Posterior vena cava (tissue), 2 donors: ENCODE measurements around the gene OR9Q1. TPM values are rescaled to one million over a fixed set of nuclear protein-coding genes. Genes with fewer than 3 reads are reported as not detected.

Experiments used
- DNase-seq: peaks from one replicate; pipeline ENCODE4 v3.0.0-alpha.2; 2020; ENCODE audit warnings: low spot score
- intact Hi-C, 2 donors: fragments of 100-400 bp; cut with DNase I; formaldehyde crosslinking; loops; one replicate each; pipeline versions ENCODE4 v1.14.1 to v1.14.2; 2022 to 2023
- total RNA-seq, 2 donors: library from RNA; stranded (reverse); fragmentation: NEBNext Ultra II Directional; extraction: Animal tissue kit (Norgen Biotek cat#: 25700); gene quantifications; one replicate each; pipeline ENCODE4 v1.2.1, GENCODE V29; 2021
- donor health status: DM: yes; HTN: yes; CAD: no.
- donor health status: DM: yes; HTN: yes; CAD: no.

Gene OR9Q1
- total RNA-seq, 2 donors from 2014 or later, result not detected

DNA sequence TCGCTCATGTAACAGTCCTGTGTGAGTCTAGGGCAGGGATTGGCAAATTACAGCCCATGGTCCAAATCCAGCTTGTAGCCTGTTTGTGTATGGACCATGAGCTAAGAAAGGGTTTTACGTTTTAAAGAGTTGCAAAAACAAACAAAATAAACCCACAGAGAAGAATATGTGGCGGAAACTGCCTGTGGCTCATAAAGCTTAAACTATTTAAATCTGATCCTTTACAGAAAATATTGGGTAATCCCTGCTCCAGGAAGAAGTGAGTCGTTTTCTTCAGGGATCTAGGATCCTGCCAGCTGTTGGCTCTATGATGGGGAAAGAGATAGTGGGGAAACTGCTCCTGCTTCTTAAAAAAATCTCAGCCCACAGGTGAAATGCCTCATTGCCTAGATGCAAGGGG, 3.7 kb downstream of the OR9Q1 start:
- intact Hi-C loops, result loop anchor here in 1 of 2 donors (5.0 kb wide), 1 partner anchor 35 kb away; no protein-coding TSS in a partner anchor
- no peak for DNase-seq

GRCh38 chr11:58028687-58029411, 5.2 kb downstream of the OR9Q1 start:
- DNase-seq, result peak; percentile 86
- intact Hi-C loops, result loop anchor here in 1 of 2 donors (5.0 kb wide), 1 partner anchor 33 kb away; no protein-coding TSS in a partner anchor

DNA sequence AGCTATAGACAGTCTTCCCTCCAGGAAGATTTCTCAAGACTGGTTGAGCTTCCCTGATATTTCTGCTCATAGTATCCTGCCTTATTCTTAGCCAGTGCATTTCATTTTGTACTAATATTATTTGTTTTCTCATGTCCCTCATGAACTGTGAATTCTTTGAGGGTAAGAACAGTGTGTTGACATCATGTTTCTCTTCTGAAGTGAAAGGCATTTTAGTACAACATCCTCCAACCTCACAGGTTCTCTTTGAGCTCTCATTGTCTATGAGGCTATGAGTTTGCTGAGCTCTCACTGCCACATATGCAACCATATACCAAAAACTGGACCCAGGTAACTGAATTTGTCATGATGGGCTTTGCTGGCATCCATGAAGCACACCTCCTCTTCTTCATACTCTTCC, 7.0 kb downstream of the OR9Q1 start, which contains the start of gene OR6Q1:
Gene OR6Q1 (plus strand): TSS at position 301 of the 400 bp plus-strand sequence. CDS start 0 bp downstream, at position 301.
- no peak for DNase-seq
- intact Hi-C loops, result no loop called here

GRCh38 chr11:58034471-58034870, 10.8 kb downstream of the OR9Q1 start:
- no peak for DNase-seq
- intact Hi-C loops, result no loop called here

DNA sequence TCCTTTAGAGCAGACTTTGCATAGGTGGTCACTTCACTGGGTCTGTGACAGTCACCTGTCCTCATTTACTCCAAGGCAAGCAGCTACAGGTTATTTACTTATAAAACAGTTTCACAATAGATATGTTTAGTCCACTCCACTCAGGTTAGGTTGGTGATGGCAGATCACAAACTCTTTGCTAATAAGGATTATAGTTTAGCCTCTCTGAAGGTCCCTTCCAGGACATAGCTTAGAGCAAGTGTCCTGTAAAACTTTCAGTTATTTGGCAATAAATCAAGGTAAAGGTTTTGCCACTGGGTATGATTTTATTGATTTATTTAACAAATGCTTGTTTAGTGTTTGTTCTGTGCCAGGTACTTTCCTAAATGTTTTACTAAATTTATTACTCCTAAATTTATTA, 15.9 kb downstream of the OR9Q1 start:
- DNase-seq, result no peak
- intact Hi-C loops, result no loop called here

DNA sequence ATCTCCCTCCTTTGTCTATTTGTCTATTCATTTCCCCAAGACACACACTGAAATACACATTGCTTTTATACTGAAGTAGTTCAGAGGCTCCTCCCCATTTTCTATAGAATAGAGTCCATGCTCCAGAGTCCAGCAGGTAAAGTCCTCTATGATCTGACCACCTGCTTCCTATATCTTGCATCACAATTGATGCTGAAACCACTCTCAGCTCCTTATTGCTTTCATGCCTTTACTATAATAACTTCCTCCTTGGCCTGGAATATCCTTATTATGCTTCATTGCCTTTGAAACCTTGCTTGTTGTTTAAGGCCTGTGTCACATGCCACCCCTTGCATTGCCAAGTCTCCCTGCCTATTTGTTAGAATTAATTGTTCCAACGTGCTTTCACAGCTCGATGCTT, 19.7 kb downstream of the OR9Q1 start:
- intact Hi-C loops, result no loop called here

GRCh38 chr11:58046231-58046630, 22.6 kb downstream of the OR9Q1 start:
- intact Hi-C loops, result no loop called here
- no peak for DNase-seq

More for the DNA sequence above, 19.7 kb downstream of the OR9Q1 start:
- no peak for DNase-seq

- no peak for DNase-seq
- intact Hi-C loops, result no loop called here
These were observed 24.1 kb downstream of the OR9Q1 start for GRCh38 chr11:58047818-58048217.

DNA sequence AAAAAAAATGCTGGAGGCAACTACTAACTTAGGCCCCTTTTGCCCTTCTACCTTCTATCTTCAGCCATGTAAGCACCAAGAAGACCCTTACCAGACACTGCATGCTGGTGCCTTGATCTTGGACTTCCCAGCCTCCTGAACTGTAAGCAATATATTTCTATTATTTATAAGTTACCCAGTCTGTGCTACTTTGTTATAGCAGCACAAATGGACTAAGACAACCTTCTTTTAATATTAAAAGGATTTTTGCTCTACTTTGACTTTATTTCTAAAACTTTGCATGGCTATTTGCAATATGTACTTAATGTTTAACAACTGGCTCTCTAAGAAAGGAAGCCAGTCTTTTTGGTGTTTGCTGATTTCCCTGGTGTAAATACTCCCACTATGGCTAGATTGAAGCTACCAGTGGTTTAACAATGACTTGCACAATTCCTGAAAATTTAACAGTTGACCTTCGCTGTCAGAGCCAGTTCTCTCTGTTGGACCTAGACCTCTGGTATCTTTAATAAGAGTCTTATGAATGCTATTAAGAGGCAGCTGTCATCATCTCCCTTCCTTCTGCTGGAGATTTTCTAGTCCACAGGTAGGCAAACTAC, 32.2 kb downstream of the OR9Q1 start:
- DNase-seq, result no peak
- intact Hi-C loops, result no loop called here

- intact Hi-C loops, result no loop called here
- no peak for DNase-seq
These were observed 33.8 kb downstream of the OR9Q1 start for GRCh38 chr11:58057481-58057880.

GRCh38 chr11:58058276-58059006, 34.8 kb downstream of the OR9Q1 start:
- no peak for DNase-seq
- intact Hi-C loops, result no loop called here

- no peak for DNase-seq
- intact Hi-C loops, result no loop called here
These were observed 35.3 kb downstream of the OR9Q1 start for GRCh38 chr11:58059007-58059350.

DNA sequence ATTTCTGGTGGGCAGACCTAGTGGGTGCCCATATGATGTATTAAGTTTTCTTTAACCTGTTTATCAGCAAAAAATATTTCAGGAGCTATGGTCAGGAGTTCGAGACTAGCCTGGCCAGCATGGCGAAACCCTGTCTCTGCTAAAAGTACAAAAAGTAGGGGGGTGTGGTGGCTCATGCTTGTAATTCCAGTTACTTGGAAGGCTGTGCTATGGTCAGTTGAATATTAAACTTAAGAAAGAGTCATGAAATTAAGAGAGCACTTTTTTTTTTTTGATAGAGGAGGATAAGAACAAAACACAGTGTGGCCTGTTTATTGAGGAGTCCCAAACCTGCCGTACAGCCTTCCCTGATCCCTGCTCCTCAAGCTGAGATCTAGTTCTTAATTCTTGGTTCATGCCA, 36.9 kb downstream of the OR9Q1 start:
- intact Hi-C loops, result loop anchor here in 1 of 2 donors (5.0 kb wide), 1 partner anchor 33 kb away; no protein-coding TSS in a partner anchor
- DNase-seq, result no peak

GRCh38 chr11:58060939-58061672, 37.4 kb downstream of the OR9Q1 start:
- DNase-seq, result no peak
- intact Hi-C loops, result loop anchor here in 1 of 2 donors (5.0 kb wide), 1 partner anchor 34 kb away; no protein-coding TSS in a partner anchor

DNA sequence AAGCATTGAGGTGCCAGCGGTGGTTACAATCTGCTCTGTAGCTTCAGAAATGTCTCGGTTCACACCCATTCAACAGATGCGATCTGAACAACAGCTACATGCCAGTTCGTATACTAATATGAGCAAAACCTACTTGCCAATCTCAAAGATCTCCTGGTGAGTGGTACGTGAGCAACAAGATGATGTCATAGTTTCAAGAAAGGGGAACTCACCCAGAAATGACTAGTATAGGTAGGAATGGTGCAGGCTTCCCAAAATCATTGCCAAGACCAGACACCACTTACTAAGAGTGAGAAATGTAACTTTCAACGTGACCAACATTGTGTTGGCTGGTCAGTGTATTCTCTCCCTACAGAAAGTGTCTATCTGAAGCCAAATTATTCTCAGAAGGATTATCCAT, 38.1 kb downstream of the OR9Q1 start:
- intact Hi-C loops, result loop anchor here in 1 of 2 donors (5.0 kb wide), 1 partner anchor 35 kb away; no protein-coding TSS in a partner anchor
- DNase-seq, result no peak

GRCh38 chr11:58067685-58068084, 44.0 kb downstream of the OR9Q1 start:
- intact Hi-C loops, result no loop called here
- DNase-seq, result no peak

DNA sequence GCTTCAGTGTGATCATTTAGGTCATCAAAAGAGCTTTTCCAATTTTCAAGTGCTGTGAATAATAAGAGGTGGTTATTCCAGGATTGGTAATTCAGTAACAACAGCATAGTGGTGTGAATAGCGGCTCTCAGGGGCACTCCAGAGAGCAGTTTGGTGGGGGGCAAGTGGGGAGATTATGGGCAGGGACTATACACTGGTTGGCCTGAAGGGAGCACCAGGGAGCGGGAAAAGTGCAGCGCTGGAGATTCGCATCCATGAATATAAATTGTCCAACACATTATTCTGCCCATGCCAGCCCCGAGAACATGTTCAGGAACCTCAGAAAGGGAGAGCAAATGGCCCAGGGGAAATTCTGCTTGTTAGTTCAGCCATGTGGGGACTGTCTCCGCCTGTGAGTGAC, 45.0 kb downstream of the OR9Q1 start:
- no peak for DNase-seq
- intact Hi-C loops, result no loop called here

GRCh38 chr11:58070585-58070984, 46.9 kb downstream of the OR9Q1 start:
- no peak for DNase-seq
- intact Hi-C loops, result no loop called here

- DNase-seq, result no peak
- intact Hi-C loops, result no loop called here
These were observed 52.1 kb downstream of the OR9Q1 start for GRCh38 chr11:58075781-58076180.
